IPS DF 6.9 (cell line): ENCODE results near the gene TSSK6.

Experiments used
- DNase-seq: peaks from one replicate; pipeline ENCODE4 v3.0.0-alpha.2; 2013; ENCODE audit warnings: low read depth, low spot score
- H3K27ac ChIP-seq: one replicate; pipeline ENCODE4 v1.5.1; 2013; ENCODE audit warnings: low read length, control low read depth
- H3K27me3 ChIP-seq: 2 replicates; pipeline ENCODE4 v1.6.1; 2013; ENCODE audit warnings: mild to moderate bottlenecking, low read length; ENCODE audit not compliant: control insufficient read depth, insufficient read depth
- H3K36me3 ChIP-seq: 2 replicates; pipeline ENCODE4 v1.6.1; 2013; ENCODE audit warnings: low read length; ENCODE audit not compliant: control insufficient read depth, insufficient read depth
- H3K4me1 ChIP-seq: 2 replicates; pipeline ENCODE4 v1.6.1; 2013; ENCODE audit warnings: low read length; ENCODE audit not compliant: control insufficient read depth, insufficient read depth
- H3K4me3 ChIP-seq: 2 replicates; pipeline ENCODE4 v1.5.1; 2013; ENCODE audit warnings: mild to moderate bottlenecking, low read length
- H3K9me3 ChIP-seq: 2 replicates; pipeline ENCODE4 v1.6.1; 2013; ENCODE audit warnings: low read length, inconsistent platforms; ENCODE audit not compliant: control insufficient read depth, insufficient read depth
- WGBS: extraction: QIAGEN DNeasy Blood & Tissue Kit; methylation state at CpG from one replicate; pipeline ENCODE4 v1.1.7; 2013; ENCODE audit warnings: mixed read lengths, missing lambda C conversion rate; ENCODE audit not compliant: insufficient read length, insufficient coverage; 5-methylcytosine and 5-hydroxymethylcytosine counted together

Gene TSSK6

DNA sequence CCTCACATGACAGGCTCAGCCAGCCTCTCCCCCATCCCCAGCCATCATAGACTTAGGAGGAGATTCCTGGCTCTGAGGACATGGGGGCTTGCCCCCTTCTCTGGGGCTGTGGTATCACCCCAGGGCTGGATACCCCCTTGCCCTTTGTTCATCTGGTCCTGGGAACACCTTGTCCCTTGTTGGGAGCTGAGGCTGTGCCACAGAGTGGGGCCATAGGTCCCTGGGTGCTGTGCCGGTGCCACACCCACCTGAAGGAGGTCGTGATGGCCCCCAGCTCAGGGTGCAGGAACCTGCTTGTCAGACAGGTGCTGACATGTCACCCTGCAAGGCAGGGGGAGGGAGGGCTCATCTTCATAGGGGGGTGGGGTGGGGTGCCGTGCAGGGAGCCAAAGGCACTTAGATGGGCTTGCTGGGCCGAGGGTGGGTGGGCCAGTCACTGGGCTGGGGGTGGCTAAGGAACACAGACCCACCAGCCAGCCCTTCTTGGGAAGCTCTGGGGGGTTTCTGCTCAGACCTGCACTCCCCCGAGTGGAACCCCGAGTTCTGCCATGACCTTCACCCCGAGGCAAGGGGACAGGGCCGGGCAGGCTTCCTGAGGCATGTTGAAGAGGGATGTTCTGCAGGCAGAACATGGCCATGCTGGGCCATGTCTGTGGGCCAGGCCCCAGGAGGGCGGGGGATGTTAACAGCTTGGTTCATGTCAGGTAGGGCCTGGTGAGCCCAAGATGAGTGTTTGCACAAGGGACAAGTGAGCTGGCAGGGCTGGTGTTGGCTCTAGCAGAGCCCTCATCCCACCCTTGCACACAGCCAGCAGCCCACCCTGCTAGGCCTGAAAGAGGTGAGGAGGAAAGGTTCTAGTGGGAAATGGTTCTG, 28.0 kb downstream of the TSSK6 start:
- Histone ChIP-seq H3K36me3 (peaks cover 4% of the 10 kb centered on the region; the same call in 1 of the 2 replicates), H3K27me3 (no peaks in the 10 kb centered on the region), H3K4me1 (peaks cover 6% of the 10 kb centered on the region), H3K9me3 (no peaks in the 10 kb centered on the region), H3K27ac (no peak overlapping the region), H3K4me3 (no peak overlapping the region)
- no peak for DNase-seq
- no CpG with 5 or more reads among the region's 9 CpGs for WGBS

DNA sequence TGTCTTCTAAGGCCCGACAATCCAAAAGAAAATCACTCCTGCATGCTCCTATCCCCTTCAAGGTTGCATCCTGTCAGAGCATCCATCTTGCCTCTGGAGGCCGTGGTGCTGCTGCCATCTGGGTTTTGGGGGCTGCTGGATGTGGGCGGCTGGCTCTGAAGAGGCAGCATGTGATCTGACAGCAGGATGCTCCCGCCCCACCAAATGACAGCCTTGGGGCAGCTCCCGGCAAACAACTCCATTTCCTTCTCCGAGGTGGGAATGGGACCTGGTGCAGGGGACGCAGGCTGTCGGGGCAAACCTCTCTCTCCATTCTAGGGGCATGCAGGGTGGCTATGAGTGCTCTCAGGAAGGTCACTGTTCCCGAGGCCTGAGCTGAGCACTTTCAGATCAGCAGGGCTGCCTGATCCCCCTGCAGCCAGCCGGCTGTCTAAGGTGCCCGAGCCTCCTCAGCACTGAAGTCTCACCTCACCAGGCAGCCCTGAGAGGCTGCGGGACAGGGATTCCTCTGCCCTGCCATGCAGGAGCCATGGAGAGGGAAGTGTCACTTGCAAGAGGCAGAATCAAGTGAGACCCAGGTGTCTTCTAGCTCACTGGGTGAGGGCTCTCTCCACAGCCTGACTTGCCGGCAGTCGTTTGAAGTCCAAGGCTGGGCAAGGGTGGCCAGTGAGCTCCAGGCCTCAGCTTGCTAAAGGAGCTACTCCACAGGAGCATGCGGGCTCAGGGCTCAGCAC, 28.8 kb downstream of the TSSK6 start:
- H3K27ac ChIP-seq: no peak overlapping the region
- no peak overlapping the region for H3K4me3 ChIP-seq
- peaks cover 6% of the 10 kb centered on the region for H3K4me1 ChIP-seq
- H3K9me3 ChIP-seq: no peaks in the 10 kb centered on the region
- H3K36me3 ChIP-seq: no peaks in the 10 kb centered on the region; the same call in 1 of the 2 replicates
- no peaks in the 10 kb centered on the region for H3K27me3 ChIP-seq
- no CpG with 5 or more reads among the region's 15 CpGs for WGBS
- DNase-seq: no peak

DNA sequence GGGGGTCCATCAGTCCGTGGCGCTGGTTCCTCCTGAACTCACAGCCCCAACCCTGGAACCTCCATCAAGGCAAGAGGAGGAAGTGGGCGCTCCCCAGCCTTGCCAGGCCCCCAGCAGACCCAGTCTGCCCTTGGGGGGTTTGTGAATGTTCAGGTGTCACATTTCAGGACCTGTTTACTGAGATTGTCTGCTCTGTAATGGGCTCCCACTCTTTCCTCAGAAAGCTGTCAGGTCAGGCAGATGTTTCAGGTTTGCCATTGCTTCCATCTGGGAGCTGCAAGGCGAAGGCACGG, 29.4 kb downstream of the TSSK6 start:
- H3K4me1 ChIP-seq: peaks cover 6% of the 10 kb centered on the region
- no peak overlapping the region for H3K4me3 ChIP-seq
- no peaks in the 10 kb centered on the region for H3K9me3 ChIP-seq
- no peak overlapping the region for H3K27ac ChIP-seq
- WGBS: no CpG with 5 or more reads among the region's 5 CpGs
- H3K36me3 ChIP-seq: no peaks in the 10 kb centered on the region
- no peak for DNase-seq
- H3K27me3 ChIP-seq: no peaks in the 10 kb centered on the region

DNA sequence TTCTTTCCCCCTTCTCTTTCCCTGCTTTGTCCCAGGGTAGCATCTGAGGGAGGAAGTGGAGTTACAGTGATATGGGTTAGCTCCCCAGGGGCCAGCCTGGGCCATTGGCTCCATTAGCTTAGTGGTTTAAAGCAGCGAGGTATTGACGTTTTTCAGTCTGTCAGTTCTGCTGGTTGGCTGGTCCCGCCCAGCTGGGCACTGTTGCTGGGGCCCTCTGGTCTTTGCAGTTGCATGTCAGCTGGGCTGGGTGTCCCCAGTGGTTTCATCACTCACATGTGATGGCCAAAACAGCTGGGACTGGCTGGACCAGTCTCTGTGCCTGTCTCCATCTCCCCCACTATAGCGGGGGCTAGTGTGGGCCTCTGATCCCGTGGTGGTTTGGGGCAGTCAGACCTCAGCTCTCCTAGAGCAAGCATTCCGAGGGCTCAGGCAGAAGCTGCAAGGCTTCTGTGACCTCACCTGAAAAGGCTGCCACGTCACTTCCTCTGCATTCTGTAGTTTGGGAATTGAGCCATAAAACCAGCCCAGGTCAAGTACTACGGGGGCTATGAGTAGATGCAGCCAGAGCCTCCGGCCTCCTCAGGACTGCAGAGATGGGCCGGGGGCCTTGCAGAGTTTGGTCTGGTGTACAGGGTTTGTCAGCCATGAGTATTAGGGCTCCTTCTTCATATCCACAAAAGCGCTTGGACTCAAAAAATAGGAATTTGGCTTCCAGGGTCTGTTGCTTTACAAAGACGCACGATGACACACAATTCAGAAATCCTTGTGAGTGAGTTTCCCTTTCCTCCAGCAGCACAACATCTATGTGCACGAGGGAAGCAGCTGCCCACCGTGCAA, 30.0 kb downstream of the TSSK6 start:
- Histone ChIP-seq H3K4me3 (no peak overlapping the region), H3K9me3 (no peaks in the 10 kb centered on the region), H3K27ac (no peak overlapping the region), H3K4me1 (peaks cover 6% of the 10 kb centered on the region), H3K36me3 (no peaks in the 10 kb centered on the region), H3K27me3 (no peaks in the 10 kb centered on the region)
- no CpG with 5 or more reads among the region's 15 CpGs for WGBS
- DNase-seq: no peak

DNA sequence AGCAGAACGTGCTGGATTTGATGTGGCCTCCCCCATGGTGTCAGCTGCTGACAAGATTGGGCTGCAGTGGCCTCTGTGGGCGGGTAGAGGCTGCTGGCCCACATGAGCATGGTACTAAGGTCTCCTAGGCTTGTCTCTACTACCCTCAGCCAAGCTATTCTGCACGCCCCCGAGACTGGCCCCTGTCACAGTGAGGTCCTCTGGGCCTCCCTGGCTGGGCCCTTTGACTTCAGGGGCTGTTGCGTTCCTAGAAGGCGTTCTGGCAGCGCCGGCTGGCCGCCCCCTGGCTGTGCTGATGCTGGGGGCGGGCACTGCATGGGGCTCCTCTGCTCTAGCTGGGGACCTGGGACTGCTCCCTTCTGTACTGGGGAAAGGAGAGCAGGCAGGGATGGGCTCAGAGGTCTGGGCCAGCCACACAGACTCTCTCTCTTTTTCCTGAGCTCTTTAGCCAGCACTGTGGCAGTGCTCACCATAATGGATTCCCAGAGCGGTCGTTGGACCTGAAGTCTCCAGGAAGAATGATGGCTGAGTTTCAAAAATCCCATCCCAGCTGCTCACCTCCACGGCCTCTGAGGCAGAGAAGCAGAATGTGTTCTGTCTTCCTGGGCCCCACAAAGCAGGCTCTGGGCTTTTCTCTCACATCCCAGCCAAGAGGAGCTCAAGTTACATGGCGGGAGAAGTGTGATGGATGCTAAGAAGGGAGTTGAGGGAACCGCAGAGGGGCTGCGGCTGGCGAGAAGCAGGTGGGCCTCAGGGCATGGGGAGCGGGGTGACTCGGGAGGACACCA, 32.3 kb downstream of the TSSK6 start:
- no peaks in the 10 kb centered on the region for H3K36me3 ChIP-seq
- no CpG with 5 or more reads among the region's 19 CpGs for WGBS
- H3K27ac ChIP-seq: no peak overlapping the region

DNA sequence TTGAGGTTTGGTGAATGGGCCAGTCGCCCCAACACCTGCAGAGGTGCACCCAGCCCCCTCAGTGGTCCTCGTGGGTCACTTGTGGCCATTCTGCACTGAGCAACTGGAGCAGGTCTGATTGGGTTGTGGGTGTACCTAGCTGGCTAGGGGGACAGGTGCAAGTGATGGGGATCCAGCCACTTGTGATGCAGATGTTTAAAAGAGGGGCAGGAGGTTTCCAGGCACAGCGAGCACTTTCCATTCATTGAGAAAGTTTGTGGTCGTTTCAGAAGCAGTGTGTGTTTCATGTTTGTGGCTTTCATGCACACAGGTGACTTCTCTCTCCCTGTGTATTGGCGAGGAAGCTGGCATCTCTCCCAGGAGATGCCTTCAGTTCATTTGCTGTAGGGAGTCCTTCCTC, 34.7 kb downstream of the TSSK6 start:
- WGBS: no CpG with 5 or more reads among the region's 5 CpGs
- DNase-seq: no peak
- no peaks in the 10 kb centered on the region for H3K27me3 ChIP-seq
- H3K4me3 ChIP-seq: no peak overlapping the region
- 0 out of 2 replicates have a peak, but pooled peaks cover 2% of the 10 kb centered on the region for H3K36me3 ChIP-seq
- no peaks in the 10 kb centered on the region for H3K9me3 ChIP-seq
- H3K27ac ChIP-seq: no peak overlapping the region
- peaks cover 3% of the 10 kb centered on the region; the same call in 1 of the 2 replicates for H3K4me1 ChIP-seq

More for the DNA sequence above, 32.3 kb downstream of the TSSK6 start:
- peaks cover 4% of the 10 kb centered on the region; the same call in 1 of the 2 replicates for H3K4me1 ChIP-seq
- no peak overlapping the region for H3K4me3 ChIP-seq
- no peaks in the 10 kb centered on the region for H3K9me3 ChIP-seq
- DNase-seq: no peak
- H3K27me3 ChIP-seq: no peaks in the 10 kb centered on the region

DNA sequence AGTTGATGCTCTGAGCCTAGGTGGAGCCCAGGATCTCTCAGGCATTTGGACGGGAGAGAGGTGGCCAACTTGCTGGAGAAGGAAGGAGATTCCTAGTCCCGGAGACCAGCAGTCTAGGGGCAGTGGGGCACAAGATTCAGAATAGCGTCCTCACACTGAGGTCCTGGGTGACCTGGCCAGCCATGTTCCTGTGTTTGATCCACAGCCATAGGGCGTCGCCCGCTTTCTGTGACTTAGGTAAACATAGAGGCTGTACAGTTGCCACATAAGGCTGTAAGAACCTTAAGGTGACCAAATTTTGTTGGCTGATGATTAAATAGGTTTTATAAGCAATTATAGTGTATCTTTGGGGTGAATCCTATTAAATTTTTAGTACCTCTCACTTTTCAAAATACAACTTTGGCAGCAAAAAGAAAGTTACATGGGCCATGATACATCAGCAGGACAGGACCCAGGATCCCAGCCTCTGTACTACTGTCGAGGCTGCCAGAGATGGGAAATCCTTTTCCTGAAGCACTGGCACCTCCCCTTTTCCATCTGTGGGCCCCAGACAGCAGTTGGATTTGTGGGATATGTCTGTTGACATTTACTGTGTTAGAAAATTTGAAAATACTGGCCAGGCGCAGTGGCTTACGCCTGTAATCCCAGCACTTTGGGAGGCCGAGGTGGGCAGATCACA, 37.5 kb downstream of the TSSK6 start:
- Histone ChIP-seq H3K9me3 (no peaks in the 10 kb centered on the region), H3K36me3 (0 out of 2 replicates have a peak, but pooled peaks cover 2% of the 10 kb centered on the region), H3K4me3 (no peak overlapping the region), H3K27me3 (no peaks in the 10 kb centered on the region), H3K27ac (no peak overlapping the region), H3K4me1 (peaks cover 13% of the 10 kb centered on the region)
- WGBS: no CpG with 5 or more reads among the region's 10 CpGs
- no peak for DNase-seq

DNA sequence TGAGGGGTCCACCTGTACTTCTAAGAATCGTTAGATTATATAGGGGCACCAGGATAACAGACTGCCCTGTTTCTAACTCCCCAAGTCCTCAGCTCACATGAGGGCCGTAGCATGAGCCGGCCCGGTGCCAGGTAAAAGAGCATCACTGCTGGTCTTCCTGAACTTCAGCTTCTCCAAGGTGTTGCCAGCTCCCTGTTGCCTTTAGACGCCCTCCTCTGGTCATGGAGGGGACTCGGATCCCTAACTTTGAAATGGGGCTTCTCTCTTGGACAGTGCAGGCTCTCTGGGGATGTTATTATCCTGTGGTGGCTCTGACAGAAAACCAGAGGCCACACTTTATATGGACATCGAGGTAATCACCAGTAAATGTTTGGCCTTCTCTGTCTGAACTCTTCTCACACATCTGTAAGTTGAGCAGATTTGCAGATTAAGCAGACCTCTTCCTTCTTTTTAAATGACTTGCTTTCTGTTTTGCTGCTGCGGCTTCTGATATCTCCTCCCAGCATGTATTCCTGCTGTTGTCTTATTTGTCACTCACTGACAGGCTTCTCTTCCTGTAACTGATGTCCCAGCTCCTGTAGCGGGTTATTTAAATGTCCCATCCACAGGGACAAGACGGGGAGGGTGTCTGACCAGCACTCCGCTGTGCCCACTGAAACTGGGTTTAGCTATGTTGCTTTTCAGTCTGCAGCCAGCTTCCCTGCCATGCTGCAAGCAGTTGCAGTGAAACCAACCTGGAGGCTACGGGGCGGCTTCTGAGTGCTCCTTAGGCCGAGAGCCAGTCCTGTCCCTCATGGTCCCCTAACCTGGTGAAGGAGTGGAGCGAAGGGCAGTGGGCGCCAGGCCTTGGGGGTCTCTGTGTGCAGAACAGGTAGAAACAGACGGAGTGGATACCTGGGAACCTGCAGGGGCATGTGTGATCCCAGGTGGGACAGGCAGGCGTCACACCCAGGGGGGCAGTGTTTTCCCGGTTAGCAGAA, 39.2 kb downstream of the TSSK6 start:
- Histone ChIP-seq H3K27me3 (no peaks in the 10 kb centered on the region), H3K27ac (no peak overlapping the region), H3K4me1 (peaks cover 12% of the 10 kb centered on the region), H3K4me3 (no peak overlapping the region), H3K36me3 (0 out of 2 replicates have a peak, but pooled peaks cover 2% of the 10 kb centered on the region), H3K9me3 (no peaks in the 10 kb centered on the region)
- DNase-seq: no peak
- no CpG with 5 or more reads among the region's 19 CpGs for WGBS
